SK-N-SH treated with all-trans-retinoic acid at 6 μM for 48 hours (cell line): Measurements from ENCODE around the gene PCBP3.

Experiments
- ATAC-seq: fragments of 200-7000 bp; cut with Tn5 transposase; 3 replicates; pipeline ENCODE4 v1.9.1; 2020; ENCODE audit warnings: mild to moderate bottlenecking, moderate library complexity
- BACH2 ChIP-seq: fragments of 250-450 bp; sonication (Bioruptor Pico); IDR thresholded peaks from 2 replicates; pipeline ENCODE4 v1.9.0; 2021; ENCODE audit warnings: mild to moderate bottlenecking, borderline replicate concordance
- GLIS3 ChIP-seq: fragments of 250-450 bp; sonication (Bioruptor Pico); IDR thresholded peaks from 2 replicates; pipeline ENCODE4 v1.5.0; 2020; ENCODE audit warnings: mild to moderate bottlenecking, moderate library complexity
- OSR1 ChIP-seq: fragments of 250-450 bp; sonication (Bioruptor Pico); IDR thresholded peaks from 2 replicates; pipeline ENCODE4 v1.8.0; 2022; ENCODE audit warnings: moderate library complexity, mild to moderate bottlenecking, inconsistent platforms
- PATZ1 ChIP-seq: fragments of 250-450 bp; sonication (Bioruptor Pico); IDR thresholded peaks from 2 replicates; pipeline ENCODE4 v1.8.0; 2020; ENCODE audit warnings: mild to moderate bottlenecking, moderate library complexity, borderline replicate concordance
- POU6F1 ChIP-seq: fragments of 250-450 bp; sonication (Bioruptor Pico); IDR thresholded peaks from 2 replicates; pipeline ENCODE4 v1.8.0; 2021; ENCODE audit warnings: low read depth, mild to moderate bottlenecking, moderate library complexity, borderline replicate concordance
- PPARA ChIP-seq: fragments of 250-450 bp; sonication (Bioruptor Pico); IDR thresholded peaks from 2 replicates; pipeline ENCODE4 v1.5.0; 2020; ENCODE audit warnings: mild to moderate bottlenecking, borderline replicate concordance
- RARB ChIP-seq: fragments of 250-450 bp; sonication (Bioruptor Pico); IDR thresholded peaks from 2 replicates; pipeline ENCODE4 v1.8.0; 2021; ENCODE audit warnings: mild to moderate bottlenecking, moderate library complexity
- SNAI2 ChIP-seq: fragments of 250-450 bp; sonication (Bioruptor Pico); IDR thresholded peaks from 2 replicates; pipeline ENCODE4 v1.5.0; 2020; ENCODE audit warnings: mild to moderate bottlenecking, moderate library complexity
- TOX ChIP-seq: fragments of 250-450 bp; sonication (Bioruptor Pico); IDR thresholded peaks from 2 replicates; pipeline ENCODE4 v1.8.0; 2021; ENCODE audit warnings: mild to moderate bottlenecking, moderate library complexity, borderline replicate concordance
- TSHZ2 ChIP-seq: fragments of 250-450 bp; sonication (Bioruptor Pico); IDR thresholded peaks from 2 replicates; pipeline ENCODE4 v1.5.0; 2020; ENCODE audit warnings: mild to moderate bottlenecking, moderate library complexity
- ZFP30 ChIP-seq: fragments of 450-650 bp; formaldehyde crosslinking; IDR thresholded peaks from 2 replicates; pipeline ENCODE4 v1.5.0; 2022; ENCODE audit warnings: mild to moderate bottlenecking, moderate library complexity
- ZNF565 ChIP-seq: fragments of 450-650 bp; formaldehyde crosslinking; conservative IDR thresholded peaks from 2 replicates; pipeline ENCODE4 v1.5.0; 2020; ENCODE audit warnings: low read depth, mild to moderate bottlenecking, moderate library complexity
- TF ChIP-seq, protein P1 (sequence below): fragments of 250-450 bp; sonication (Bioruptor Pico); IDR thresholded peaks from 2 replicates; pipeline ENCODE4 v1.5.1; 2020; ENCODE audit warnings: low read depth, mild to moderate bottlenecking, moderate library complexity

The PCBP3 gene

DNA sequence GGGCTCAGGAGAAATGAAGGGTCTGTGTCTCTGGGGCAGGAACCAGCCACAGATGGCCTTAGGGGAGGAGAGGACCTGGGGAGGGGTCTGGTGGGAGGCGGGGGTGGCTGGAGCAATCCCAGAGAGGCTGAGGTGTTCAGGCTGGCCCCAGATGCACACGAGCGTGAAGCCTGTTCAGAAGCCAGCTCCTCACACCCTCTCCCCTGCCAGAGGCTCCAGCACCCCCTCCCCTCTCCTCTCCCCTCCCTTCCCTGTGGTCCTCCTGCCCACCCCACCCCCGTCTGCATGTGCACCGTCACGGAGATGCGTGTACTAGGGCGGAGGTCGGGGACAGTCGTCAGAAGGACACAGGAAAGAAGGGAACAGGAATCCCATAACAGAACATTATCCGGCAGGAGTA is 223.0 kb downstream of the PCBP3 start:
- no peak for TF ChIP-seq PATZ1 (CRISPR knock-in tag)
- no peak for TF ChIP-seq POU6F1
- TF ChIP-seq OSR1 (CRISPR knock-in tag): no peak
- no peak for TF ChIP-seq BACH2 (CRISPR knock-in tag)
- no peak for TF ChIP-seq RARB (CRISPR knock-in tag)
- no peak for TF ChIP-seq TOX (CRISPR knock-in tag)
- TF ChIP-seq TSHZ2 (CRISPR knock-in tag): no peak
- ATAC-seq: no peak

- ATAC-seq: no peak
Measured at GRCh38 chr21:45867041-45867666, 223.6 kb downstream of the PCBP3 start.

More at GRCh38 chr21:45867041-45867666, 223.6 kb downstream of the PCBP3 start:
- TF ChIP-seq ZFP30 (CRISPR knock-in tag): no peak
- no peak for TF ChIP-seq RARB (CRISPR knock-in tag)
- TF ChIP-seq PPARA: no peak
- TF ChIP-seq GLIS3 (CRISPR knock-in tag): no peak
- TF ChIP-seq, protein P1, sequence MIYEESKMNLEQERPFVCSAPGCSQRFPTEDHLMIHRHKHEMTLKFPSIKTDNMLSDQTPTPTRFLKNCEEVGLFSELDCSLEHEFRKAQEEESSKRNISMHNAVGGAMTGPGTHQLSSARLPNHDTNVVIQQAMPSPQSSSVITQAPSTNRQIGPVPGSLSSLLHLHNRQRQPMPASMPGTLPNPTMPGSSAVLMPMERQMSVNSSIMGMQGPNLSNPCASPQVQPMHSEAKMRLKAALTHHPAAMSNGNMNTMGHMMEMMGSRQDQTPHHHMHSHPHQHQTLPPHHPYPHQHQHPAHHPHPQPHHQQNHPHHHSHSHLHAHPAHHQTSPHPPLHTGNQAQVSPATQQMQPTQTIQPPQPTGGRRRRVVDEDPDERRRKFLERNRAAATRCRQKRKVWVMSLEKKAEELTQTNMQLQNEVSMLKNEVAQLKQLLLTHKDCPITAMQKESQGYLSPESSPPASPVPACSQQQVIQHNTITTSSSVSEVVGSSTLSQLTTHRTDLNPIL (CRISPR knock-in tag): no peak
- TF ChIP-seq OSR1 (CRISPR knock-in tag): no peak
- no peak for TF ChIP-seq SNAI2
- no peak for TF ChIP-seq ZNF565
- TF ChIP-seq TSHZ2 (CRISPR knock-in tag): no peak
- no peak for TF ChIP-seq PATZ1 (CRISPR knock-in tag)
